HG03159 (cell line): ENCODE results near the gene CNTN4.
A peak's percentile ranks its signal among the peaks of the same experiment; 100 is the strongest.

ENCODE experiments used
- ATAC-seq: cut with Tn5 transposase; IDR thresholded peaks from one replicate; pipeline ENCODE4 v1.9.1; 2021; ENCODE audit warnings: mild to moderate bottlenecking, moderate library complexity; ENCODE audit not compliant: unreplicated experiment

Gene CNTN4

GRCh38 chr3:2250783-2251182 lies 152.1 kb downstream of the CNTN4 start:
- no peak for ATAC-seq

- no peak for ATAC-seq
These were observed 163.1 kb downstream of the CNTN4 start for GRCh38 chr3:2261747-2262146.

GRCh38 chr3:2262204-2262603 lies 163.5 kb downstream of the CNTN4 start:
- ATAC-seq: no peak

- ATAC-seq: no peak
These were observed 167.9 kb downstream of the CNTN4 start for GRCh38 chr3:2266606-2267005.

GRCh38 chr3:2268779-2269178 lies 170.1 kb downstream of the CNTN4 start:
- no peak for ATAC-seq

GRCh38 chr3:2274526-2274925 lies 175.9 kb downstream of the CNTN4 start:
- ATAC-seq: no peak

- no peak for ATAC-seq
These were observed 185.2 kb downstream of the CNTN4 start for GRCh38 chr3:2283818-2284217.

GRCh38 chr3:2300938-2301337 lies 202.3 kb downstream of the CNTN4 start:
- no peak for ATAC-seq

GRCh38 chr3:2301361-2301760 lies 202.7 kb downstream of the CNTN4 start:
- ATAC-seq: no peak

- no peak for ATAC-seq
These were observed 204.9 kb downstream of the CNTN4 start for GRCh38 chr3:2303566-2303965.

GRCh38 chr3:2311022-2311421 lies 212.4 kb downstream of the CNTN4 start:
- ATAC-seq: no peak

GRCh38 chr3:2317521-2317920 lies 218.9 kb downstream of the CNTN4 start:
- ATAC-seq: no peak

GRCh38 chr3:2334921-2335320 lies 236.3 kb downstream of the CNTN4 start:
- ATAC-seq: no peak

- ATAC-seq: peak; percentile 49
These were observed 244.5 kb downstream of the CNTN4 start for GRCh38 chr3:2343031-2343682.

- ATAC-seq: no peak
These were observed 253.6 kb downstream of the CNTN4 start for GRCh38 chr3:2352134-2352762.

GRCh38 chr3:2354702-2355101 lies 256.0 kb downstream of the CNTN4 start:
- ATAC-seq: no peak

- no peak for ATAC-seq
These were observed 257.8 kb downstream of the CNTN4 start for GRCh38 chr3:2356298-2356950.

- no peak for ATAC-seq
These were observed 262.1 kb downstream of the CNTN4 start for GRCh38 chr3:2360815-2361214.

GRCh38 chr3:2362122-2362521 lies 263.5 kb downstream of the CNTN4 start:
- no peak for ATAC-seq

GRCh38 chr3:2363854-2364253 lies 265.2 kb downstream of the CNTN4 start:
- ATAC-seq: no peak

GRCh38 chr3:2370317-2370716 lies 271.7 kb downstream of the CNTN4 start:
- no peak for ATAC-seq

GRCh38 chr3:2372306-2372705 lies 273.6 kb downstream of the CNTN4 start:
- no peak for ATAC-seq
